Stimulated activated naive B cell treated with anti-CD40 and anti-IgM and Interleukin-4, amounts not matched to agents 10 μg/mL and 1 μg/mL and 100 μg/mL, for 72 hours (primary cell): Measurements from ENCODE around the gene CD52.
A peak's percentile ranks its signal among the peaks of the same experiment; 100 is the strongest.

Source experiments
- ATAC-seq, 2 donors: fragments of 150-1000 bp; cut with Tn5 transposase; replicated peaks; 2 replicates each; pipeline ENCODE4 v1.10.0; 2021; ENCODE audit warnings: moderate library complexity in 1 of 2
- DNase-seq: peaks from one replicate; pipeline ENCODE4 v3.0.0; 2021
- H3K27ac Mint-ChIP-seq: one replicate; pipeline ENCODE4 v1.8.0; 2022; ENCODE audit warnings: mild to moderate bottlenecking, mixed read lengths
- H3K27me3 Mint-ChIP-seq, 2 donors: one replicate each; pipeline ENCODE4 v1.8.0; 2022; ENCODE audit warnings: mixed read lengths in 2 of 2
- H3K36me3 Mint-ChIP-seq, 2 donors: one replicate each; pipeline ENCODE4 v1.8.0; 2022; ENCODE audit warnings: mixed read lengths in 2 of 2, mild to moderate bottlenecking in 1 of 2
- H3K4me1 Mint-ChIP-seq, 2 donors: one replicate each; pipeline ENCODE4 v1.8.0; 2022; ENCODE audit warnings: mixed read lengths in 2 of 2, mild to moderate bottlenecking in 1 of 2
- H3K4me3 Mint-ChIP-seq, 2 donors: one replicate each; pipeline ENCODE4 v1.8.0; 2022; ENCODE audit warnings: mild to moderate bottlenecking in 2 of 2, mixed read lengths in 2 of 2, moderate library complexity in 1 of 2
- H3K9me3 Mint-ChIP-seq, 2 donors: one replicate each; pipeline ENCODE4 v1.8.0; 2022; ENCODE audit warnings: mixed read lengths in 2 of 2, mild to moderate bottlenecking in 1 of 2

The CD52 gene

GRCh38 chr1:26317612-26318337, at the start of gene CD52:
CD52 (plus strand) TSS chr1:26317958; CDS start chr1:26318018, 60 bp downstream.
- Mint-ChIP-seq H3K27me3 (no peaks in the 10 kb centered on the region), H3K27ac (peak within 1 kb of the TSS; percentile 98), H3K9me3 (peaks cover 0 to 4% of the 10 kb centered on the region in 2 donors), H3K36me3 (peaks cover 39 to 41% of the 10 kb centered on the region in 2 donors), H3K4me3 (peak within 1 kb of the TSS; percentile 97 to 98), H3K4me1 (peaks cover 61 to 98% of the 10 kb centered on the region in 2 donors)
- peak; percentile 48 for DNase-seq
- peak; percentile 42 to 54 for ATAC-seq

GRCh38 chr1:26268290-26269197, 49.2 kb upstream of the CD52 start:
- peaks cover 51 to 71% of the 10 kb centered on the region in 2 donors for H3K36me3 Mint-ChIP-seq
- peak overlapping the region; percentile 20 for H3K27ac Mint-ChIP-seq
- ATAC-seq (no peak), DNase-seq (no peak)
- H3K4me3 Mint-ChIP-seq: no peak overlapping the region
- peaks cover 6 to 9% of the 10 kb centered on the region in 2 donors for H3K4me1 Mint-ChIP-seq
- peaks cover 7 to 11% of the 10 kb centered on the region in 2 donors for H3K9me3 Mint-ChIP-seq
- H3K27me3 Mint-ChIP-seq: no peaks in the 10 kb centered on the region

DNA sequence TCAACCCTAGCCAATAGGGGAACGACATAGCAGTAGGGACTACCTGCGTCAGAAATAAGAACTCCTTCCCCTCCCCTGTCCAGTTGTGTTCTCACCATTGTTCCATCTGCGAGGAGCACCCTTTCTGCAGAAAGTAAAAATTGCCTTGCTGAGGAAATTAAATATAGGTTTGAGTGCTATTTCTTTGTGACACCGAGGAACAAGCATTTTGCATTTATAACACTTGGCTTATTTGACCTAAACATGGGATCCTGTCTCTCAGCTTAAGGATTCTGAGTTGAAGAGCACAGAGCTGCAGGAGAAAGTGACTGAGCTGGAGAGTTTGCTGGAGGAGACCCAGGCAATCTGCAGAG, 48.6 kb upstream of the CD52 start:
- H3K36me3 Mint-ChIP-seq: peaks cover 47 to 66% of the 10 kb centered on the region in 2 donors
- peaks cover 7 to 9% of the 10 kb centered on the region in 2 donors for H3K4me1 Mint-ChIP-seq
- no peak overlapping the region for H3K27ac Mint-ChIP-seq
- no peak overlapping the region for H3K4me3 Mint-ChIP-seq
- no peak for DNase-seq
- H3K9me3 Mint-ChIP-seq: peaks cover 7 to 11% of the 10 kb centered on the region in 2 donors
- no peaks in the 10 kb centered on the region for H3K27me3 Mint-ChIP-seq
- no peak for ATAC-seq

- Mint-ChIP-seq H3K36me3 (peaks cover 27 to 59% of the 10 kb centered on the region in 2 donors), H3K27ac (no peak overlapping the region), H3K27me3 (no peaks in the 10 kb centered on the region), H3K9me3 (no peaks in the 10 kb centered on the region), H3K4me3 (no peak overlapping the region), H3K4me1 (peaks cover 42 to 49% of the 10 kb centered on the region in 2 donors)
- ATAC-seq (no peak), DNase-seq (no peak)
Measured at GRCh38 chr1:26274801-26275425, 42.8 kb upstream of the CD52 start.

DNA sequence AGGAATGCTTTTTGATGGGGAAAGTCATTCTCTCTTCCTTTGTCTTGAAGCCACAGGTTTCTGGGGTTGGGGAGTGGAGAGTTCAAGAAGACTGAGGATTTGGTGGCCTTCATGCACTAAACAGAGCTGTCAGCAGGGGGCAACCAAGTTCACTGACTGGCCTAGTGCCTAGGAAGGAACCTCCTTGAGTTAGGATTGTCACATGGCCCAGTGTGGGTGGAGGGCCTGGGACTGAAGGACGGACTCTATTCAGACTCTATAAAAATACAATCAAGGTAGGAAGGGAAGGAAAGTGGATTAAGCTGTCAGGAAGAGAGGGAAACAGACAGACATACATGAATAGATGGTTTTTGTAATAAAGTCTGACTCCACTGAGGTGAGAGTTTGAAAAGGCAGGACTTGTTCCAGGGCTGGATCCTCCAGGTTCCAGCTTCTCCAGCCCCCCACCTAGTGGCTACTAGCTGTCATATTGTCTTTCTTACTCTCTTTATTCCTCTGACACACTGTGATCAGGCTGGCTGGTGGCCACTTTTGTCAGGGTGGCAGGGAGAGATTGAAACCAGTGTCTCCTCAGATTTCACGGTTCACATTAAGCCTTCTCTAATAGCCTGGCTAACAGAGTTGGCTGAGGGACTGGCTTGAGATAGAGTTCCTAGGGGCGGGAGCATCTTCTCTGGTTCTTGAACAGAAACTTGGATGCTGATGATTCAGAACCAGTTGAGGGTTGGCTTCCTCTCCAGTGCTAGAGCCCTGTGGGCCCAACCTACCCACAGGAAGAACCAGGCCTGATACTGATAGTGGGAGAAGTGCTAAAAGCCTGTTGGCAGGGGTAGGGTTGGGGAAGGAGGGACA, 42.0 kb upstream of the CD52 start:
- Mint-ChIP-seq H3K27me3 (no peaks in the 10 kb centered on the region), H3K4me1 (peaks cover 42 to 54% of the 10 kb centered on the region in 2 donors), H3K36me3 (peaks cover 26 to 61% of the 10 kb centered on the region in 2 donors), H3K4me3 (peak overlapping the region; percentile 50), H3K9me3 (no peaks in the 10 kb centered on the region), H3K27ac (peak overlapping the region; percentile 86)
- ATAC-seq (peak; percentile 36 to 42), DNase-seq (peak; percentile 66)

DNA sequence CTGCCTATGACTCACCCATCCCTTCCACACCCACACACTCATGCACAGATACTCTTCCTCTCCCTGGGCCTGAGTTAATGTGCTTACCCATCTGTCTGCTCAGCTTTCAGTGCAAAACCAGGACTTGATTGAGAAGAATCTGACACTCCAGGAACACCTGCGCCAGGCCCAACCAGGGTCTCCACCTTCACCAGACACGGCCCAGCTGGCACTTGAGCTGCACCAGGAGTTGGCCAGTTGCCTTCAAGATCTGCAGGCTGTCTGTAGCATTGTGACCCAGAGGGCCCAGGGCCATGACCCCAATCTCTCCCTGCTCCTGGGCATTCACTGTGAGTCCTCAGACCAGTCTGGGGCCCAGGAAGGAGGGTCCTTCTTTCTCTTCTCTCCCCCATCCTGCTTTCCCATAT, 41.3 kb upstream of the CD52 start:
- Mint-ChIP-seq H3K27ac (peak overlapping the region; percentile 86), H3K36me3 (peaks cover 28 to 63% of the 10 kb centered on the region in 2 donors), H3K4me1 (peaks cover 48 to 60% of the 10 kb centered on the region in 2 donors), H3K4me3 (peak overlapping the region in 1 of 2 donors; percentile 37), H3K9me3 (no peaks in the 10 kb centered on the region), H3K27me3 (no peaks in the 10 kb centered on the region)
- ATAC-seq (peak; percentile 60 to 63), DNase-seq (no peak)

GRCh38 chr1:26277261-26277661, 40.5 kb upstream of the CD52 start:
- Mint-ChIP-seq H3K27me3 (no peaks in the 10 kb centered on the region), H3K4me3 (no peak overlapping the region), H3K27ac (peak overlapping the region; percentile 86), H3K9me3 (no peaks in the 10 kb centered on the region), H3K4me1 (peaks cover 54 to 66% of the 10 kb centered on the region in 2 donors), H3K36me3 (peaks cover 30 to 62% of the 10 kb centered on the region in 2 donors)
- ATAC-seq (no peak), DNase-seq (no peak)

GRCh38 chr1:26277719-26278118, 40.0 kb upstream of the CD52 start:
- H3K27ac Mint-ChIP-seq: peak overlapping the region; percentile 48
- ATAC-seq (no peak), DNase-seq (no peak)
- peaks cover 59 to 69% of the 10 kb centered on the region in 2 donors for H3K4me1 Mint-ChIP-seq
- H3K4me3 Mint-ChIP-seq: no peak overlapping the region
- no peaks in the 10 kb centered on the region for H3K27me3 Mint-ChIP-seq
- no peaks in the 10 kb centered on the region for H3K9me3 Mint-ChIP-seq
- peaks cover 30 to 64% of the 10 kb centered on the region in 2 donors for H3K36me3 Mint-ChIP-seq

DNA sequence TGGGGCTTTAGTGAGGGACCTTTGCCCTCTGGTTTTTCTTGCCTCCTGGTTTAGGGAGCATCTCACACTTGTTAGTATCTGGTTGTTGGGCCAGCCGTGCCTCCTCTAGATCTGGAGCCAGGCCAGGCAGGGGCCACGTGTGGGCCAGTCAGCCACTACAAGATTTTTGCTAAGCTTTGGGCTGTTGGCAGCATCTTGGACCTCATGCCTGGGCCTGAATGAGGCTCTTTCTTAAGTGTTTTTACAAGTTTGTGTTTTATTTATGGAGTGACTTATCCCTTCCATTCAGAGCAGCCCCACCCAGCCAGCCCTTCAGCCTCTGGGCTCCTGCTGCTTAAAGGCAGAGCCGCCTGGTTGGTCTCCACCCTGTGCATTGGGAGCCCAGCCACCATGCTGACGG, 39.5 kb upstream of the CD52 start:
- H3K9me3 Mint-ChIP-seq: no peaks in the 10 kb centered on the region
- peaks cover 34 to 66% of the 10 kb centered on the region in 2 donors for H3K36me3 Mint-ChIP-seq
- no peaks in the 10 kb centered on the region for H3K27me3 Mint-ChIP-seq
- ATAC-seq (no peak), DNase-seq (no peak)
- H3K27ac Mint-ChIP-seq: peak overlapping the region; percentile 96
- H3K4me3 Mint-ChIP-seq: no peak overlapping the region
- peaks cover 64 to 74% of the 10 kb centered on the region in 2 donors for H3K4me1 Mint-ChIP-seq

- H3K4me3 Mint-ChIP-seq: peak overlapping the region; percentile 89 to 91
- H3K36me3 Mint-ChIP-seq: peaks cover 37 to 72% of the 10 kb centered on the region in 2 donors
- H3K4me1 Mint-ChIP-seq: peaks cover 70 to 80% of the 10 kb centered on the region in 2 donors
- DNase-seq (peak; percentile 61), ATAC-seq (peak; percentile 38 to 49)
- no peaks in the 10 kb centered on the region for H3K27me3 Mint-ChIP-seq
- peak overlapping the region; percentile 96 for H3K27ac Mint-ChIP-seq
- H3K9me3 Mint-ChIP-seq: no peaks in the 10 kb centered on the region
Measured at GRCh38 chr1:26278724-26279455, 38.9 kb upstream of the CD52 start.

DNA sequence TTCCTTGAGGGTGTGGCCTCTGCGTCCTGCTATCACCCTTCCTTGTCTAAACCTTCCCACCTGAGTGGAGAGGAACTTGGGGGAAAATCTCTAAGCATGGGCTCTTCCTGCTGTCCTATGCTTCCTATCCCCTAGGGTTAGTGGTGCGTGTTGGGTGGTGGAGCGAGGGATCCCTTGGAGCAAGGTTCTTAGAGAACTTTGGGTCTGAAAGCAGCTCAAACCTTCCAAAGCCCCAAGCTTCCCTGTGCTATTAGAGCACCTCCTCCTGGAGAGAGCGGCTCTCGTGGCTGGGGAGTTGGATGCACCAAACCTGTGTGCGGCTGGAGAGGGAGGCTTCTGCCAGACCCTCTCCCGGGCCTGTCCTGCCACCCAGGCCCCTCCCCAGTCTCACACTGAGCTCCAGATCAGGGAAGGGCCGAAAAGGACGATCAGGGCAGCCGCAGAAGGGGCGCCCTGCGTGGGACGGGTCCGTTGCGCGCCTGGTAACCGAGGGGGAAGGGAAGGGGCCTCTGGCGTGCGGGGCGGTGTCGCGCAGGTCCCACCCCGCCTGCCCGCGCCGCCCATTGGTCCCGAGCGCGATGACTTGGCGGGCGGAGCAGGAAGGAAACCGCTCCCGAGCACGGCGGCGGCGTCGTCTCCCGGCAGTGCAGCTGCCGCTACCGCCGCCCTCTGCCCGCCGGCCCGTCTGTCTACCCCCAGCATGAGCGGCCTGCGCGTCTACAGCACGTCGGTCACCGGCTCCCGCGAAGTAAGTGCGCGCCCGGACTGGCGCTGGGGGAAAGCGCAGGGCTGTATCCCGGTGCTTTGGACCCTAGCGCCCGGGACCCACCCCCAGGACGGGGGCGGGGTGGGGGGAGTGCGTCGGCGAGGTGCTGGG, 38.1 kb upstream of the CD52 start, which contains the start of gene SH3BGRL3:
TSS of gene SH3BGRL3 (plus strand) at position 631 of the 877 bp plus-strand sequence. CDS start at position 701, 70 bp downstream.
- ATAC-seq: peak; percentile 62 to 72
- H3K9me3 Mint-ChIP-seq: no peaks in the 10 kb centered on the region
- peak within 1 kb of the TSS; percentile 96 for H3K27ac Mint-ChIP-seq
- DNase-seq: peak; percentile 76
- H3K36me3 Mint-ChIP-seq: peaks cover 37 to 74% of the 10 kb centered on the region in 2 donors
- no peaks in the 10 kb centered on the region for H3K27me3 Mint-ChIP-seq
- H3K4me1 Mint-ChIP-seq: peaks cover 72 to 86% of the 10 kb centered on the region in 2 donors
- H3K4me3 Mint-ChIP-seq: peak within 1 kb of the TSS; percentile 89 to 91
